Activated T-cell treated with anti-CD3 and anti-CD28 coated beads for 48 hours (primary cell): ENCODE measurements around the gene FTO.

Experiments
- DNase-seq: peaks from one replicate; pipeline ENCODE4 v3.0.0-alpha.2; 2020; ENCODE audit warnings: low read depth

The FTO gene

DNA sequence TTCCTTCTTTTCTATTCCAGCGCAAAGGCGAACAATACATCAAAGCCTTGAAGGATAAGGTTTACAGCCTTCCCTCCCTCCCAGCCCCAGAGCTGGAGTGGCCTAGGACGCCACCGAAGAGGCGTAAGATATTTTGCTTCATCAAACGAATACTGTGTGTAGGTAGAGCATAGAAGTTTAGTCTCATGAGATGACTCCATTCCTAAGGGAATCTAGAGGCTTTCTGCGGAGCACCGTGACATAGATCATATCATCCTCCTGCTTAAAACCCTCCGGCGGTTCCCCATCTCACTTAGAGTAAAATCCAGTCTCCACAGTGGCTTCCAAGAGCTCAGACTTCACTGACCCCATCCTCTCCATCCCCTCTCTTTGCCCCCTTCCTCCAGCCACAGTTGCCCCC is 390.7 kb downstream of the FTO start:
- no peak for DNase-seq

DNA sequence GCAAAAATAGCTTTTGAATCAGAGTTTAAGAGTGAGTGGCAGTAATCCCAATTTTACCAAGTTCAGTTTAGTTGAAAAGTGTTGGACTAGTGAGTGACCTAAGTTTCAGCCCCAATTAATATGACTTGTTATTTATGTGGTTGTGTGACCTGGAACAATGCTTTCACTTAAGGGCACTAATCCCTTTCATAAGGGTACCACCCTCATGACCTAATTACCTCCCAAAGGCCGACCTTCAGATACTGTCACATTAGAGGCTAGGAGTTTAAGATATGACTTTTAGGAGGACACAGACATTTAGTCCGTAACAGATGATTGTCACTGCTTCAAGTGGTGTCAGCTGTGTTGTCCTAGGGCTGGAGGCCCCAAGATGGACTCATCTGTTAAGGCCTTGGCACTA is 392.7 kb downstream of the FTO start:
- DNase-seq = no peak

DNA sequence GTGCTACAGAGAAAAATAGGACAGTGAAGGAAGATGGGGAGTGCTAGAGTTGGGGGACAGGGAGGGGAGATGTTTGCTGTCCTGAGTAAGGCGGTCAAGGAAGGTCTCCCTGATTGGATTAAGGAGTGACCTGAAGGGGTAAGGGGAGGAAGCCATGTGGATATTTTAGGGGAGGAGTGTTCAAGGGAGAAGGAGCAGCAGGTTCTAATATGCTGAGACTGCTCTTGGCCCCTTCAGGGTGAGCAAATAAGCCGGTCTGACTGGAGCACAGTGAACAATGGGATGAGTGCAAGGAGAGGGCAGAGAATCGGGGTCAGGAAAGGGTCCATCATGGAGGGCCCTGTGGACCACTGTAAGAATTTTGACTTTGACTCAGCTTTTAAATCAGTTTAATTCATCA is 393.8 kb downstream of the FTO start:
- no peak for DNase-seq

DNA sequence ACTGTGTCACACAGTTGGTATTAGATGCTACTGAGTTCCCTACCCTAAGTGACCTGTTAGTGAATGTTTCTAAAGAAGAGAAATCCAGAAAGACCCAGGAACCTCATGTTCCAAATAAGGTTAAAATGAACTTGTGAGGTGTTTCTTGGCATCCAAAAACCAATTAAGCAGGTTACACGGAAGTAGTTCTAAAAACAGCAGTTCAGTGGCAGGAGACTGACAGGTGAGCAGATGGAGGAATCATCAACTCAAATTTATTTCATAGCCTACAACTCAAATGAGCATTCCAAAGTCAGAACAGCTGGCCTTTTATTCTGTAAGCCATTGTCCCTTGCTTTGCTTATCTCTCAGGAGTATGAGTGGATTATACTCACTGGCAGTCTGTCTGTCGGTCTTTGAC is 394.3 kb downstream of the FTO start:
- no peak for DNase-seq

DNA sequence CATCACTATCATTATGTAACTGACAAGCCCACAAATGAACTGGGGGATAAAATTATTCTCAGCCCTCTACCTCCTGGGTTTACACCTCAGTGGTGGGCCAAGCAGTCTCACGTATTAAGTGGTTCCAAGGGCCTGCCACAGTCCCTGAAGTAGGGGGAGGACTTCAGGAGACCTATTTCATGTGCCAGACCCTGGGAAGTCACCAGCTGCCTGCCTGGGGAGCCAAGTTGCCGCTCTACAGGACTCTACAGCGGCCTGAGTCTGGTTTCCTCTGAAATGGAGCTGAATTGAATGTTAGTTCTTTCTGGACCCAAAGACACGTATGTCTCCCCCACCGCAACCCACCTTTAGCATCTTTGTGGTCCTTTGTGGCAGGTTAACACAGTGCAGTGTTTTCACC is 395.7 kb downstream of the FTO start:
- no peak for DNase-seq

GRCh38 chr16:54102888-54103866 is 399.2 kb downstream of the FTO start:
- no peak for DNase-seq

- no peak for DNase-seq
Measured at GRCh38 chr16:54106057-54106456, 402.1 kb downstream of the FTO start.

GRCh38 chr16:54107583-54108202 is 403.7 kb downstream of the FTO start:
- DNase-seq = no peak

- no peak for DNase-seq
Measured at GRCh38 chr16:54110016-54110981, 406.3 kb downstream of the FTO start.

DNA sequence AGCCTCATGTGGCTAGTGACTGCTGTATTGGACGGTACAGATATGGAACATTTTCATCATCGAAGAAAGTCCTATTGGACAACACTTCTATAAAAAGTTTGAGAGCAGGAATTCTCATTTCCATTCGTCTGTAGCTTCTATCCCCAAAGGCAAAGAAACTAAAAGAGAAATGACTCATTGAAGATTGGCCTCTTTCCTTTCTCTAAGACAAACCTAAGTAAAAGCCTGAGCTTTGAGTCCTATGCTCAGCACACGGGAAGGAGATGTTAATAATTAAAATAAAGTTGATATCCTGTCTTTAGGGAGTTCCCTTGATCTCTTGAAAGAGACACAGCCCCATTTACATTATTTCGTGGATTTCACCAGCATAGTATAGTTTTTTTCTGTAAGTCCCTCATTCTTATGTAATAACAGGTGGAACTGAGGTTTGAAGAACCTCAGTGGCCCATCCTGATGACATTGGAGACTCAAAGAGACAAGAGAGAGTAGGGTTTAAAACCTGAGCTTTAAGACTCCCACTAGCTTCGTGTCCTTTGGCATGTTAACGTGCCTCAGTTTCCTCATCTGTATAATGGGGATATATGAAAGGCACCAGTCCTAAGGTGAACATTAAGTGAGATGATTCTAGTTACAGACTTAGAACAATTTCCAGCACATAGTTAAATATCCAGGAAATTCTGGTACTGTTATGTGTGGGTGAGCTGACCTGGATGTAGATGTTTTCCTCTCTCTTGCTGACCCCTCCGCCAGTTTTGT is 408.7 kb downstream of the FTO start:
- DNase-seq = no peak

- no peak for DNase-seq
Measured at GRCh38 chr16:54115558-54115957, 411.6 kb downstream of the FTO start.

- no peak for DNase-seq
Measured at GRCh38 chr16:54116124-54116655, 412.2 kb downstream of the FTO start.

- DNase-seq = no peak
Measured at GRCh38 chr16:54118846-54119245, 414.9 kb downstream of the FTO start.

GRCh38 chr16:54120846-54121480 is 417.0 kb downstream of the FTO start:
- DNase-seq = no peak

- no peak for DNase-seq
Measured at GRCh38 chr16:54121539-54122295, 417.8 kb downstream of the FTO start.

- DNase-seq = no peak
Measured at GRCh38 chr16:54123766-54124165, 419.8 kb downstream of the FTO start.

DNA sequence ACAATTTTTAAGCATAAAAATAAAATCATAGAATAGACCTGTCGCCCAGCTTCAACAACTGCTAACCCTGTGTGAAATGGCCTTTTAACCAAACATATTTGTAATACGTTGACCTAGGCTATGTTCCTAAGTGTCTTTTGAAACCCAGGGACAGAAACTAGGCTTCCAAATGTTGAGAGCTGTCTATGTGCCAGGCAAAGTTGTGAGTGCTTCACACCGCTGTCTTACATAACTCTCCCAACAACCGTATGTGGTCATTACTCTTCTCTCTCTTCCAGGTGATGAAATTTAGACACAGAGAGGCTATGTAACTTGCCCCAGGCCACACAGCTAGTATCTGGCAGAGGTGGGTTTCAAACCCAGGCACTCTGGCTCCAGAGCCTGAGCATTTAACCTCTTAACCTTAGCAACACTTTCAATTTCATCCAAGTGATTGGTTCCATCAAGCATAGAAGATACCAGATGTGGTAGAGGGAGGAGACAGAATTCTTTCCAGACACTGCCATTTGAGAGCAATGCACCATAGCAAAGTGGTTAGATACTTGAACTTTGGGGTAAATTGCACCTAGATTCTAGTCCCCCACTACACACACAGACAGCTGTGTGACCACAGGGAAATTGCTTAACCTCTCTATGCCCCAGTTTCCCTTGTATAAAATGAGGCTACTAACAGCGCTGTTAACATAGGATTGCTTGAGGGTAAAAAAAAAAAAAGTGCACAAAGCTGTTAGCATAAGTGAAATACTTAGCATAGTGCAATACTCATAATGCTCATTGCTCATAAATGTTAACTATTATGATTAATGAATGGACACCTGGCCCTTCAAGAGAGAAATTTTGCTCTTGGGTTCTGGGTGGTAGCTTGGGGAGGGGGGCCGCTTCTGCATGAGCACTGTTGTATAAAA is 422.0 kb downstream of the FTO start:
- no peak for DNase-seq

DNA sequence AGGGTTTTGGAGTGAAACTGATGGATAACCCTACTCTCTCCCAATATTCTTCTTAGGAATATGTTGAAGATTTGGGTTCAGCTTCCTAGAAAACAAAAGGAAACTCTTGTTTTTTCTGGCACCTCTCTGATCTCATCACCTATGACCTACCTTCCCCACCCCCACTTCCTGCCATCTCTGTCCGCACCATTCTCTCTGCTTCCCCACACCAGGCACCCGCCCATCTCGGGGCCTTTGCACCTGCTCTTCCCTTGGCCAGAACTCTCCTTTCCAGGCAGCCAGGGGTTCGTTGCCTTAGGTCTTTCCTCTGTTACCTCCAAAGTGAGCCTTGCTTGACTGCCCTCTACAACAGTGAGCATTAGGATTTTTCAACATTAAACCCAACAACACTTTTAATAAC is 423.0 kb downstream of the FTO start:
- DNase-seq = no peak

GRCh38 chr16:54128629-54129234 is 424.8 kb downstream of the FTO start:
- DNase-seq = no peak
